Measurements from ENCODE around the gene HAPLN1. TPM values are rescaled to one million over a fixed set of nuclear protein-coding genes. Genes with fewer than 3 reads are reported as not detected.

Gene HAPLN1
- total and polyA plus RNA-seq, 2 of the 8 experiments (the other 6 are each of a cell fraction or from before 2014, with no cell fraction given) = 0.56 to 2.1 TPM

DNA sequence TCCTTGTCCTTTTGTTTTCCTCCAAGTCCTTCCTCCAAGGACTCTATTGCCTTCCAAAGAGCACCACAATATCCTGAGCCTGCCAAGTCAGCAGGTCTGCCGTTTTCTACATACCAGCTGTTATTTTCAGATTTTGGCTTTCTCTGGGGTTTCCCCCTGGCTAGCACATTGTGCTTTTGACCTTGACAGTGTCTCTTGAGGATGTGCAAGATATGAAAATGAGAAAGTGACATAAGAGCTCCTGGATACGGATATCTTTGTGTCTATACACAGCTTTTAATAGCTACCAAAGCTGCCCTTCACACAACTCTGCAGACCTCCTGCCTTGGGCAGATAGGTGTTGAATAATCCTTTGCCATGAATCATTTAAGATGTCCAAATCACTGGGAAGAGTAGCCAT, 67.0 kb downstream of the HAPLN1 start:
- Histone ChIP-seq H3K14ac (ENCODE audit: insufficient read length) (no peak overlapping the region), H3K9me3 (ENCODE audit: insufficient read depth in 2 of 2, low read depth in 1 of 2, low read length in 1 of 2) (no peaks in the 10 kb centered on the region), H4K8ac (ENCODE audit: extremely low read depth, insufficient read depth, low read length) (no peak overlapping the region), H3K79me2 (ENCODE audit: control insufficient read depth in 1 of 2, insufficient read depth in 2 of 2, low read length in 2 of 2) (no peaks in the 10 kb centered on the region), H2BK20ac (ENCODE audit: low read length) (no peak overlapping the region), H3K79me1 (ENCODE audit: low read depth, low read length) (no peaks in the 10 kb centered on the region), H3K9ac (replicated peaks in 1 of 4; ENCODE audit: extremely low read depth in 1 of 4, low read depth in 3 of 4, low read length in 3 of 4) (no peak overlapping the region), H3K4me1 (replicated peaks in 1 of 4; ENCODE audit: control insufficient read depth in 3 of 4, insufficient read depth in 4 of 4, low read length in 3 of 4) (no peaks in the 10 kb centered on the region; a peak in 1 of 7 replicates), H2BK12ac (ENCODE audit: low read depth, low read length) (no peak overlapping the region), H3K56ac (replicated peaks; ENCODE audit: insufficient read length, low read depth, low read length) (no peak overlapping the region), H3K4ac (replicated peaks; ENCODE audit: insufficient read length, low read depth, low read length) (no peak overlapping the region), H3K23me2 (ENCODE audit: low read depth, low read length) (no peaks in the 10 kb centered on the region), H3K23ac (ENCODE audit: insufficient read length) (no peak overlapping the region), H3K27me3 (replicated peaks in 1 of 4; ENCODE audit: control insufficient read depth in 3 of 4, extremely low read depth in 1 of 4, insufficient read depth in 3 of 4, low read length in 3 of 4) (no peaks in the 10 kb centered on the region), H3K4me2 (ENCODE audit: insufficient read depth in 1 of 2, low read depth in 2 of 2, low read length in 2 of 2) (no peak overlapping the region), H2AK5ac (ENCODE audit: low read depth, low read length) (no peak overlapping the region), H3K18ac (ENCODE audit: extremely low read depth, low read length) (no peak overlapping the region), H4K5ac (ENCODE audit: insufficient read length, low read depth, low read length) (no peak overlapping the region), H2AFZ (ENCODE audit: low read length) (no peak overlapping the region), H3K27ac (ENCODE audit: low read depth, low read length) (no peak overlapping the region), H2BK120ac (replicated peaks; ENCODE audit: low read depth, low read length) (no peak overlapping the region), H4K91ac (replicated peaks; ENCODE audit: insufficient read length, low read length) (no peak overlapping the region), H2BK15ac (ENCODE audit: low read length) (no peak overlapping the region), H4K20me1 (replicated peaks in 1 of 2; ENCODE audit: control insufficient read depth in 1 of 2, insufficient read depth in 2 of 2, low read length in 2 of 2) (no peaks in the 10 kb centered on the region), H2BK5ac (ENCODE audit: low read depth, low read length) (no peak overlapping the region), H3K36me3 (ENCODE audit: control insufficient read depth in 2 of 4, insufficient read depth in 4 of 4, low read length in 3 of 4) (no peaks in the 10 kb centered on the region), H3K4me3 (ENCODE audit: extremely low read depth in 1 of 4, insufficient read depth in 2 of 4, low read depth in 3 of 4, low read length in 4 of 4) (no peak overlapping the region)
- DNase-seq (ENCODE audit: low read depth in 1 of 2, low spot score in 2 of 2) = no peak
- POLR2A ChIA-PET (ENCODE audit: partially characterized antibody) = interaction anchor here (1.0 kb wide), 1 partner anchor 17 kb away, joined by 3 read pairs; no protein-coding TSS in a partner anchor
- WGBS, 2 experiments (ENCODE audit: extremely low coverage in 1 of 2, insufficient coverage in 1 of 2, insufficient read length in 1 of 2, insufficient replicate concordance in 2 of 2, low coverage in 1 of 2, low lambda C conversion rate in 2 of 2, missing lambda C conversion rate in 1 of 2) = 82% methylated on average over 2 of the region's 2 CpGs; no CpG with 5 or more reads in 1 of the 2 experiments
- no peak for FAIRE-seq
- CTCF ChIA-PET (ENCODE audit: partially characterized antibody) = interaction anchor here (1.4 kb wide), 1 partner anchor 10 kb away, joined by 4 read pairs; no protein-coding TSS in a partner anchor
